Astrocyte of the spinal cord (primary cell): Measurements from ENCODE around the gene ZNF44.
A peak's percentile ranks its signal among the peaks of the same experiment; 100 is the strongest.
"Not testable (repeated sequence)": the region's sequence is repeated elsewhere in the genome, so short reads cannot be mapped to it uniquely, and the experiment has no call there.

ENCODE experiments used
- DNase-seq: peaks from one replicate; pipeline ENCODE4 v3.0.0; 2011; ENCODE audit warnings: low read depth, low spot score
- H3K4me3 ChIP-seq: 2 replicates; pipeline ENCODE4 v1.5.1; 2011; ENCODE audit warnings: low read depth, mild to moderate bottlenecking, low read length, moderate library complexity
- in situ Hi-C: cut with HindIII; loops from 2 replicates; pipeline ENCODE4 v1.10.0; 2017; ENCODE audit warnings: low sequenced_read_pairs
- TF ChIP-seq, protein P1 (sequence below): IDR thresholded peaks from 2 replicates; pipeline ENCODE4 v1.5.1; 2012; ENCODE audit warnings: low read depth, mild to moderate bottlenecking, low read length, inconsistent platforms

Gene ZNF44

DNA sequence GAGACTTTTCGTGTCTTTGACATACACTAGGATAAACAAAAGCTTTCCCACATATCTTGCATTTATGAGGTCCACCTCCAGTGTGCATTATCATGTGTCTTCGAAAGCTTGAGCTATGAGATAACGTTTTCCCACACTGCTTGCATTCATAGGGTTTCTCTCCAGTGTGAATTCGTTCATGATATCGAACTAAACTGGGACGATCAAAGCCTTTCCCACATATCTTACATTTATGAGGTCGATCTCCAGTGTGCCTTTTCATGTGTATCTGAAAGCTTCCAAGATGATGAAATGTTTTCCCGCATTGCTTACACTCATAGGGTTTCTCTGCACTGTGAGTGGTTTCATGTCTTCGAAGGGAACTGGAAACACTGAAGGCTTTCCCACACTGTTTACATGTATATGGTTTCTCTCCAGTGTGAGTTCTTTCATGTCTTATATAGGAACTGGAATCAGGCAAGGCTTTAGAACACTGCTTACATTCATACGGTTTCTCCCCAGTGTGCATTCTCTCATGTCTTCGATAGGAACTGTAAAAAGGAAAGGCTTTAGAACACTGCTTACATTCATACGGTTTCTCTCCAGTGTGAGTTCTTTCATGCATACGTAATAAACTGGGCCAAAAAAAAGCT is 24.2 kb upstream of the ZNF44 start:
- no peak for DNase-seq
- H3K4me3 ChIP-seq, result no peak overlapping the region
- TF ChIP-seq, protein P1, sequence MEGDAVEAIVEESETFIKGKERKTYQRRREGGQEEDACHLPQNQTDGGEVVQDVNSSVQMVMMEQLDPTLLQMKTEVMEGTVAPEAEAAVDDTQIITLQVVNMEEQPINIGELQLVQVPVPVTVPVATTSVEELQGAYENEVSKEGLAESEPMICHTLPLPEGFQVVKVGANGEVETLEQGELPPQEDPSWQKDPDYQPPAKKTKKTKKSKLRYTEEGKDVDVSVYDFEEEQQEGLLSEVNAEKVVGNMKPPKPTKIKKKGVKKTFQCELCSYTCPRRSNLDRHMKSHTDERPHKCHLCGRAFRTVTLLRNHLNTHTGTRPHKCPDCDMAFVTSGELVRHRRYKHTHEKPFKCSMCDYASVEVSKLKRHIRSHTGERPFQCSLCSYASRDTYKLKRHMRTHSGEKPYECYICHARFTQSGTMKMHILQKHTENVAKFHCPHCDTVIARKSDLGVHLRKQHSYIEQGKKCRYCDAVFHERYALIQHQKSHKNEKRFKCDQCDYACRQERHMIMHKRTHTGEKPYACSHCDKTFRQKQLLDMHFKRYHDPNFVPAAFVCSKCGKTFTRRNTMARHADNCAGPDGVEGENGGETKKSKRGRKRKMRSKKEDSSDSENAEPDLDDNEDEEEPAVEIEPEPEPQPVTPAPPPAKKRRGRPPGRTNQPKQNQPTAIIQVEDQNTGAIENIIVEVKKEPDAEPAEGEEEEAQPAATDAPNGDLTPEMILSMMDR, result no peak
- in situ Hi-C loops, result no loop called here

DNA sequence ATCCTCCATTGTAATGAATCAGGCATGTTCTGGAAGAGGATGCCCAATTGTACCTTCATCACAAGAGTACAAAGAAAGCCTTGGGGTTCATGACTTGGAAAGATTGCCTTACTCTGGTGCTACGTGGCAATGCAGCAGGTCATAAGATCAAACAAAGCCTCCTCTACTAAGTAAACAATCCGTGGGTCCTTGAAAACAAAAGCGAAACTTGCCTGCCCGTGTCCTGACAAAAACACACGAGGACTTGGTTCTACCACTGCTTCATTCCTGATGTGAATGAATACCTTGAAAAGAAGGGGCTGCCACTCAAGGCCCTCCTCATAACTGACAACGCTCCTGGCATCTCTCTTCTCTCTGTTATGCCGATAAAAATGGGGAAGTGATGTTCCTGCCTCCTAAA is 19.9 kb upstream of the ZNF44 start:
- in situ Hi-C loops, result no loop called here
- no peak overlapping the region for H3K4me3 ChIP-seq
- TF ChIP-seq, protein P1, result no peak
- DNase-seq, result no peak

DNA sequence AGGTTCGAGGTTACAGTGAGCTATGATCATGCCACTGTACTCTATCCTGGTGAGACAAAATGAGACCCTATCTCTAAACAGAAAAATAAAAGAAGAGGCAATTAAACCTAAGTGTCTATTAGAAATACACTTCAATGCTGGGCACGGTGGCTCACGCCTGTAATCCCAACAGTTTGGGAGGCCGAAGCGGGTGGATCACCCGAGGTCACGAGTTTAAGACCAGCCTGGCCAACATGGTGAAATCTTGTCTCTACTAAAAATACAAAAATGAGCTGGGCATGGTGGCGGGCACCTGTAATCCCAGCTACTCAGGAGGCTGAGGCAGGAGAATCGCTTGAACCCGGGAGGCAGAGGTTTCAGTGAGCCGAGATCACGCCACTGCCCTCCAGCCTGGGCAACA is 14.2 kb upstream of the ZNF44 start:
- H3K4me3 ChIP-seq, in situ Hi-C loops: not testable (repeated sequence)

DNA sequence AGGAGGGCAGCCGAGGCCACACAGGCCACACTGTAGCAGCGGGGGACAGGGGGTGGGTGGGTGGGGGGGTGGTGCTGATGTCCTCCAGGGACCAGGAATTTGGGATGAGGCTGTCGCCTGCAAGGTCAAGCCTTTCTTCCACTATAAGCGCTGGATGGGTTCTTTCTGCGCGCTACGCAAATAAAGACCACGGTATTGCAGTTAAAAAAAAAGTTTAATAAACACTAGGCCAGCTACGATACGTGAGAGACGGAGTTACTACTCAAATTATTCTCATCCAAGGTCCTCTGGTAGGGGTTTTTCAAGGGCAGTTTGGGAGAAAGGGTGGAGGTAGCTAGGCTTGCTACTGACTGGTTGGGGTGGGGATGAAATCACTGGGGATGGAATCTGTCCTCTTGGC is 508 bp upstream of the ZNF44 start:
- in situ Hi-C loops, result no loop called here
- TF ChIP-seq, protein P1, result no peak
- DNase-seq, result no peak
- peak overlapping the region; percentile 95 for H3K4me3 ChIP-seq

More for the DNA sequence above, 14.2 kb upstream of the ZNF44 start:
- not testable (repeated sequence) for DNase-seq

DNA sequence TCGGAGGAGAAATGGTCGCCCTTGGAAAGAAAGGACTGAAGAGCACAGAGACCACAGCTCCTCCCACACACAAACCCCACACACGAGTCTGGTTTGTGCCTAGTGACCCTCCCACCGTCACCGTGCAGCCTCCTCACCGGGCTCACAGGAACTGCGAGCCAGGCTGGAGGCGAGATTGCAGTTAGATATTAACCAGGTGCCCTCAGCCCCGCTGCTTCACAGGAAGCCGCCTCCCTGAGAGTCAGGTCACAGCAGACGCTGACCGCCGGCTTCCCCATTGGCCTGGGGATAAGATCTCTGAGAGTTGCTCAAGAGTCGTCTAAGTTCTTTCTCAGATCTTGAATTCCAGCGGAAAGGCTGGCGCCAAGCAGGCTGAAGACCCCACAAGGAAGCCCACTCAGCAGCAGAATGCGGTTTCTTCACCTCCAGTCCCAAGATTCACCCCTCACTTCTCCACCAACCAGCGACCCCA is 870 bp downstream of the ZNF44 start:
- TF ChIP-seq, protein P1, result no peak
- DNase-seq, result peak; percentile 53
- H3K4me3 ChIP-seq, result peak overlapping the region; percentile 95
- in situ Hi-C loops, result no loop called here

DNA sequence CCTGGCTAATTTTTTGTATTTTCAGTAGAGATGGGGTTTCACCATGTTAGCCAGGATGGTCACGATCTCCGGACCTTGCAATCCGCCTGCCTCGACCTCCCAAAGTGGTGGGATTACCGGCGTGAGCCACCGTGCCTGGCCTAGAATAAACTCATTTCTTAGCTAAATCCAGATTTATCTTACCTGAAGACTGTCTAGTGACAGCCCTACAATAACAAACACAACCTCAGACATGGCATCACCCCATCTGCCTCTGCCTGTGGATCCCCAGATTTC is 5.0 kb downstream of the ZNF44 start:
- no peak for DNase-seq
- TF ChIP-seq, protein P1, result no peak
- in situ Hi-C loops, result no loop called here
- no peak overlapping the region for H3K4me3 ChIP-seq

DNA sequence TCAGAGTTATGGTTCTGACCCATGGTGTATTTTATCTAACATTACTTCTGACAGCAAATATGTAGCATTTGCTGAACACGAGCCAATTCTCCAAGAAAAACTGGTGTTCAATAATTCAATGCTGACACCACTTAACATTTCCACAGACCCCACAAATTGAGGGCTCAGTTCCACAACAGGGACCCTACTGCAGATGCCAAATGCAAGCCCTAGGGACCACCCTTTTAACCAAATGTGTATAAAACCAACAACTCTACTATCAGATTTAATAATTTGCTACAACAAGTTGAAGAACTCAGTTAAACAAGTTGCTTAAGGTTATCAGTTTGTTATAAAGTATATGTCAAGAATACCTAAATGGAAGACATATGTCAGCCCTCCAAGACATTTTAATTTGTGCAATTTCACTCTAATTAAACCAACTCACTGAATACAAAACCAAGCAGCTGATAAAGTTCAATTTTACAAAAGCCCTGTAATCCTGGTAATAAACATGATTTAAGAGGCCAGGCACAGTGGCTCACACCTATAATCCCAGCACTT is 6.7 kb downstream of the ZNF44 start:
- H3K4me3 ChIP-seq, result no peak overlapping the region
- in situ Hi-C loops, result no loop called here
- no peak for DNase-seq
- TF ChIP-seq, protein P1, result no peak
